ENCODE results near the gene HOXD8.

Gene HOXD8

DNA sequence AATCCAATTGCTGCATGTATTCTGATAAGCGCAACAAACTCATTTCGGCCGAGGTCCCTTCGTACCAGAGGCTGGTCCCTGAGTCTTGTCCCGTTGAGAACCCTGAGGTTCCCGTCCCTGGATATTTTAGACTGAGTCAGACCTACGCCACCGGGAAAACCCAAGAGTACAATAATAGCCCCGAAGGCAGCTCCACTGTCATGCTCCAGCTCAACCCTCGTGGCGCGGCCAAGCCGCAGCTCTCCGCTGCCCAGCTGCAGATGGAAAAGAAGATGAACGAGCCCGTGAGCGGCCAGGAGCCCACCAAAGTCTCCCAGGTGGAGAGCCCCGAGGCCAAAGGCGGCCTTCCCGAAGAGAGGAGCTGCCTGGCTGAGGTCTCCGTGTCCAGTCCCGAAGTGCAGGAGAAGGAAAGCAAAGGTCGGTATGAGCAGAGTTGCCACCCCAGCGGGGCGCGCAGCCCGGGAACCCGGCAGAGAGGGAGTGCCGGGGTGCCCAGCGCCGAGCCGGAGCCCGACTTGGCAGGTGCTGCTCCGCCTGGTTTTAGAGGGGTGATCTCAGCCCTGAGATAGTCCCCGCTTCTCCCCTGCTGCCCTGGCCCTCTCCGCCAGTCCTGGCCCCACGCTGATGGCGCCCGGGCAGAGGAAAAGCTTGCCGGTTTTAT, 12.2 kb upstream of the HOXD8 start:
- no peak for DNase-seq (ENCODE audit: low spot score)

DNA sequence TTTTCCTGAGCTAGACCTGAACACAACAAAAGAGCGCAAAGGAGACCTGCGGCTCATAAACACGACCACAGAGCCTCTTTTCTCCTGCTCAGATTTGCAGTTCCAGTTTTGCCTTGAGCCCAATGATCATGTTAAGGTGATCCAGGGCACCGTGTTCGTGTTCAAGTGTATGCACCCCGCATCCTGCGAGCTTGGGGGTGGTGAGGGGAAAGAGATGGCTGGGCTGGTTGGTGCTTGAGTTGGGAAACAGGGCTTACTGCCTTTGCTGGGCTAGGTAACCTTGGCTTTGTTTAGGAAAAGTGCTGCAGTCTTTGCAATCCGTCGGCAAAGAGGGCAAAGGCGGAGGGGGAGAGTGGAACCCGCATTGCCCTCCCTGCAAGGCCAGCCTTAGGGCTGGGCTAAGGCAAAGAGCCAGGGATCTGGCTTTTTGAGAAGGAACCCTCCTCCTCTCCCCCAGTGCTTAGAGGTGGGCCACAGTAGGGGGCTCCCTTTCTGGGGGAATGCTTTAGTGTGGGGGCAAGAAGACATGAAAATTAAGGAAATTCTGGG, 11.6 kb upstream of the HOXD8 start:
- DNase-seq (ENCODE audit: low spot score): no peak

DNA sequence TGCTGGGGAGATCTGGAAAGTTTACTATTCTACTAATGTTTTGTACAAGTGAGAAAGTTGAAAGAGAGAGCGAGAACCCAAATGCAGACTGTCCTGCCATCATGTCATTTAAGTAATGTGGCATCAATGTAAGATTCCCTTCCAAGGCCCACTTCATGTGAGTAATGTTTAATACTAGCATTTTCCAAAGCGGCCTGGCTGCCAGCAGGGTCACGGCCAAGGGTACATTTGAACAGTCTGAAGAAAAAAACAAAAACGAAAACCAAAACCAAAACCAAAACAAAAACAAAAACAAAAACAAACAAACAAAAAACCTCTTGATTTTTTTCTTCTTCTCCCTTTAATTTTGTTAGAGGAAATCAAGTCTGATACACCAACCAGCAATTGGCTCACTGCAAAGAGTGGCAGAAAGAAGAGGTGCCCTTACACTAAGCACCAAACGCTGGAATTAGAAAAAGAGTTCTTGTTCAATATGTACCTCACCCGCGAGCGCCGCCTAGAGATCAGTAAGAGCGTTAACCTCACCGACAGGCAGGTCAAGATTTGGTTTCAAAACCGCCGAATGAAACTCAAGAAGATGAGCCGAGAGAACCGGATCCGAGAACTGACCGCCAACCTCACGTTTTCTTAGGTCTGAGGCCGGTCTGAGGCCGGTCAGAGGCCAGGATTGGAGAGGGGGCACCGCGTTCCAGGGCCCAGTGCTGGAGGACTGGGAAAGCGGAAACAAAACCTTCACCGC, 10.7 kb upstream of the HOXD8 start:
- DNase-seq (ENCODE audit: low spot score): peak; percentile 52

DNA sequence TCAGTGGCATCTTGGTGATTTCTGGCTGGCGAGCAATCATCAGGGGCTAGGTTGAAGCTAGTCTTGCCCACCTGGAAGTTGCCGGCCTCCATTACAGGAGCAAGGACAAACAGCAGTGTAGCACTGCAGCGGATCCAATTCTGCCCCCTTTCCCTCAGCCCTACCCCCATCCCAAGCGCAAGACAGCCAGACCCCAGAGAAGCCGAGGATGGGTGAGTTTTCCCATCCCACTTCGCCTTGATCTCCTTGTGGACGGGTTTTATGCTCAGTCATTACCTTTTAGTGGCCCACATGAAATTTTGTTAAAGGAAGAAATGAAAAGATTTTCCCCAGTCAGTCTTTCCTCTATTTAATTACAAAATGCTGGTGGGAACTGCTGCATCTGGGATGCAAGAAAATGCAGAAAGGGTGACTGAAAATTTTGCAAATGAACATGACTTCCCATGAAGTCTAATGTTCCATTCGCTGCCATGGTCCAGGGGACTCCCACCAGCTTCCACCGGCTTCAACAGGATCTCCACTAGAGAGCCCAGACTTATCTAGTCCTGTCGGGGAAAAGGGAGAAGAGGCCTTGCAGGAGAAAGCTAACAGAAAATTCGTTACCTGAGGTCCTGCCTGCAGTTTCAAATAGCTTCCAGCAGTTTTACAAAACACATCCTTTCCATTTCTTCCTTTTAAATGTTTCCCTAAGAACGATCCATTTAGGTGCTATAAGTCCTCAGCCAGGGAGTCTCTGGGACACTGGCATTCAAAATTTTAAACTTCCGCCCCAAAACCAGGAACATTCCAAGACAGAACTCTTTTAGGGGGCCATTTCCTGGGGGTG, 8.9 kb upstream of the HOXD8 start:
- DNase-seq (ENCODE audit: low spot score): no peak

DNA sequence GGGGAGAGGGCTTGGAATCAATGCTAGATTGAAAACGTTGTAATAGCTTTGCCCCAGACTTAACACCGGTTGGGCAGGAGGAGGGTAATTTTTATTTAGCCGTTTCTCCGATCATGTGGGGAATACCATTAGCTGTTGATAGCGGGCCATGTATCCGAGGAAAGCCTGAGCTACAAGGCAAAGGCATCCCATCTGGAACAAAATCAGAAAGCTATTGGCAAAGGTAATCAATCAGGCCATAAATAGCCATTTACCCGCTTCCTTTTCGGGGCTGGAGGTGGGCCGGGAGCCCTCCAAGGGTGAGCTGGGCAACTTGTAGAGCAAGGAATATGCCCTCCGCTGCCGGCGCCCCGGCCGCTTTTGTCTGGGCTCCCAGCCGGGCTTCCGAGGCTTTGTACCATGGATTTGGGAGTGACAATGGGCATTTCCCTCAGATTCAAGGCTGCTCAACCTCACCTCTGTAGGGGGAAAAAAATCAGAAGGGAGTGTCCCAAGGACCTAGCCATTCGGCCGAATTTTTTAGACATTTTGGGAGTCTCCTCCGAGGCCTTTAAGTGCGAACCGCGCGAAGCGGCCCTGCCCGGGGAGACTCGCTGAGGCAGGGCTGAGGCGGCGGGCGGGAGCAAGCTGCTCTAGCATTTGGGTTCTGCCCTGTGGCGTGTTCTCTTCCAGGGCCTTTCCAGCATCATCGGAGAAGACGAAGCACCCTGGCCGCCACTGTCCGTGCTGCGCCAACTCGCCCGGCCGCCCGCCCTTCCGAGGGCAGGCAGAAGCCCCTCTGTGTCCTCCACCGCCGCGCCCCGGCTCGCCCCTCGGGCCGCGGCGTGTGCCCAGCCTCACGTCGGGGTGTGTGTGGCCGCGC, 8.1 kb upstream of the HOXD8 start:
- no peak for DNase-seq (ENCODE audit: low spot score)

DNA sequence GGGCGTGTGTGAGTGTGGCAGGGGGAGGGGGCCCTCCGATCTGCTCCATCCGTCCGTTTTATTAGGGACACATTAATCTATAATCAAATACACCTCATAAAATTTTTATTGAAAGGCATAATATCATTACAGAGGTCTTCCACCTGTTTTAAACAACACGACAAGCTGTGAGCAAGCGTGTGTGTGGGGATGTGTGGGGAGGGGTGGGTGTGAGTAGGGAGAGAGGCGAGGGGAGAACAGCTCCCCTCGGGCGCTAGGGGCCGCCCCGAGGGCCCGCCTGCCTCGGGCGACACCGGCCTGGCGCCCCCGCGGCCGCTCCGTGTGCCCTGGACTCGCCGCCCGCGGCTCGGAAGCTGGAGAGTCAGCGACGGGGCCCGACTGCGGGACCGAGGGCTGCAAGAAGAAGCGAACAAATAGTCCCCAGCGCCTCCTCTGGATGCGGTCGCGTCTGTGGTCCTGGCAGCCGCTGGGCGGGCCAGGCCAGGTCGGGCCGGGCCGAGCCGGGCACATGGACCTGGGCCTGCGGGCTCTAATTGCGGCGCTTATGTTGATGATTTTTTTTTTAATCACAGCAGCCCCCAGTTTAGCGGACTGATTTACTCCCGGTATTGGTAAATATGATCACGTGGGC, 7.3 kb upstream of the HOXD8 start:
- no peak for DNase-seq (ENCODE audit: low spot score)

DNA sequence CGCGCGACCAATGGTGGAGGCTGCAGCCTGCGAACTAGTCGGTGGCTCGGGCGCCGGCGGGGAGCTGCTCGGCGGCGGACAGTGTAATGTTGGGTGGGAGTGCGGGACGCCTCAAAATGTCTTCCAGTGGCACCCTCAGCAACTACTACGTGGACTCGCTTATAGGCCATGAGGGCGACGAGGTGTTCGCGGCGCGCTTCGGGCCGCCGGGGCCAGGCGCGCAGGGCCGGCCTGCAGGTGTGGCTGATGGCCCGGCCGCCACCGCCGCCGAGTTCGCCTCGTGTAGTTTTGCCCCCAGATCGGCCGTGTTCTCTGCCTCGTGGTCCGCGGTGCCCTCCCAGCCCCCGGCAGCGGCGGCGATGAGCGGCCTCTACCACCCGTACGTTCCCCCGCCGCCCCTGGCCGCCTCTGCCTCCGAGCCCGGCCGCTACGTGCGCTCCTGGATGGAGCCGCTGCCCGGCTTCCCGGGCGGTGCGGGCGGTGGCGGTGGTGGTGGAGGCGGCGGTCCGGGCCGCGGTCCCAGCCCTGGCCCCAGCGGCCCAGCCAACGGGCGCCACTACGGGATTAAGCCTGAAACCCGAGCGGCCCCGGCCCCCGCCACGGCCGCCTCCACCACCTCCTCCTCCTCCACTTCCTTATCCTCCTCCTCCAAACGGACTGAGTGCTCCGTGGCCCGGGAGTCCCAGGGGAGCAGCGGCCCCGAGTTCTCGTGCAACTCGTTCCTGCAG, 6.7 kb upstream of the HOXD8 start, which contains the start of gene HOXD9:
HOXD9 (plus strand) TSS at position 37 of the 728 bp plus-strand sequence; CDS start at position 87, 50 bp downstream.
- peak; percentile 76 for DNase-seq (ENCODE audit: low spot score)

DNA sequence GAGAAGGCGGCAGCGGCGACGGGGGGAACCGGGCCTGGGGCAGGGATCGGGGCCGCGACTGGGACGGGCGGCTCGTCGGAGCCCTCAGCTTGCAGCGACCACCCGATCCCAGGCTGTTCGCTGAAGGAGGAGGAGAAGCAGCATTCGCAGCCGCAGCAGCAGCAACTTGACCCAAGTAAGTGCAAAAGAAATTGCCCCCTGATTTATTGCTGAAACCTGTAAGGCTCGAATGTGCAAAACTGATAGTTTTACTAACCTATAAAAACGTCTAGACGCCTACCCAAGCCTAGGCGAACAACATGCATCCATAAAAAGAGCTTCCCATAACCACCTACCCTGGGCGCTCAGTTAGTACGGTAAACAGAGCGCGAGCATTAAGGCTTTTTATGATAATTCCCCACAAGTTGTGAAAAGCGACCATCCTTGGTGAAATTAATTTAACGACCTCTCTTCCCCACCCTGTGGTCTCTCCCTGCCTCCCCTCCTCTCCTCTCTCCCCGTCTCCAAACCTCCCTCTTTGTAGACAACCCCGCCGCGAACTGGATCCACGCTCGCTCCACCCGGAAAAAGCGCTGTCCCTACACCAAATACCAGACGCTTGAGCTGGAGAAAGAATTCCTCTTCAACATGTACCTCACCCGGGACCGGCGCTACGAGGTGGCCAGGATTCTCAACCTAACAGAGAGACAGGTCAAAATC, 5.9 kb upstream of the HOXD8 start:
- DNase-seq (ENCODE audit: low spot score): no peak

DNA sequence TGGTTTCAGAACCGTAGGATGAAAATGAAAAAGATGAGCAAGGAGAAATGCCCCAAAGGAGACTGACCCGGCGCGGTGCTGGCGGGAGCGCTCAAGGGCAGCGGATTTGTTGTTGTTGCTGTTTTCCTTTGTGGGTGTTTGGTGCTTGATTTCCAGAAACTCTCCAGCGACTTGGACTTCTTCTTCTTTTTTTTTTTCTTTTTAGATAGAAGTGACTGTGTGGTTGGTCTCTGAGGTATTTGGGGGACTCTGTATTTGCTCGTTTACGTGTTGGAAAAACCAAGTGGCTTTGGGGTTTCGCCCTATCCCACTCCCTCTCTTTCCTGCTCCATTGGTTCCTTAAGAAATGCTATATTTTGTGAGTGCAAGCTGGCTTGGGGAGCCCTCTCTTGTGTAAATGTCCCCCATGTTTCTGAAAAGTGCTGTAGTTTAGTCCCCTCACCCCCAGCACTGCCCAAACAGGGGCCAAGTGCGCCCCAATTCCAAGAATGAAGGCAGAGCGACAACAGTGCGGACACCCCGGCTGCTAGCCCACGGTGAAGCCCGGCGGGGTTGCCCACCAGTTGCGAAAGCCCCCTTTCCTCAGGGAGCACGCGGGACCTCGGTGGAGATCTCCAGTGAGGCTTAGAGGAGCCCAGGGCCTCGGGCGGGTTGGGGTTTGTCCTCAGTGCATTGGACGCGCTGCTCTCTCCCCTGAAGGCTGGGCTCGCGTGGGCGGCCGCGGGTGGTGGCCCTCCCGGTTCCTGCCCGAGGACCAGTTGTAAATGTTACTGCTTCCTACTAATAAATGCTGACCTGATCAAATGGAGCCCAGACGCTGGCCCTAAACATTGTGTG, 5.2 kb upstream of the HOXD8 start:
- no peak for DNase-seq (ENCODE audit: low spot score)

DNA sequence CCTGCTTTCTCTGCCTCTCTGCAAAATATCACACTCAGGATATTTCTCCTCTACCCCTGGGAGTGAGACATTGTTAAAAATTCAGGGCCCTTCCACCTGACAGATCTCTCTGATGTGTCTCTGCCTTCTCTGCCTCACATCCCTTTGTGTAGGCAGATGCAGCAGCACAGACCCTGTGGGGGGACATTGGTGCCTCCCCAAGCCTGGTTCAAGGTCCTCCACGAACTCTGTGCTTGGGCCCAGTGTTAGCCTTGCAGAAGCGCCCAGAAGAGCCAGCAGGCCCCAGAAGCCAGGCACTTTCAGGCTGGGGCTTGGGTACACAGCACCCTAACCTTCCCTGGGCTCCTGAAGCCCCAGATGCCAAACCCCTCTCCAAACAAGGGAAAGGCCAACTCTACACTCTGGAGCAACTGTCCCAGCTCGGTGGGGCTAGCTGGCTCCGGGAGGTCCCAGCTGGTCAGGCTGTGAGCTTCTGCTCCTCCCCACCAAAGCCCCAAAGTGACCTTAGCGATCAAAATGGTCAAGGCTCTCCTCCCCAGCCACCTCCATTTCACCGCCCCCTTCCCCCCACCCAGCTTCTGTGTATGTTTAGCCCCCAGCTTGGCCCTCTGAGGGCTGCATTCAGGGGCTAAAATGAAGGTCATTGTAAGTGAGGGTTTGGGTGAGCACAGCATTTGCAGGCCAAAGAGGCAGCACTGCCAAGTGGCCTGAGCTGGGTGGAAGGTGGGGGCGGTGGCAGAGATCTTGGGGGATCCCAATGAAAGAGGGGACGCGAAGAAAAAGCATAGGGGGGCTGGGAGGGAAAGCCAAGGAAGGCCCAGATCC, 4.3 kb upstream of the HOXD8 start:
- no peak for DNase-seq (ENCODE audit: low spot score)

DNA sequence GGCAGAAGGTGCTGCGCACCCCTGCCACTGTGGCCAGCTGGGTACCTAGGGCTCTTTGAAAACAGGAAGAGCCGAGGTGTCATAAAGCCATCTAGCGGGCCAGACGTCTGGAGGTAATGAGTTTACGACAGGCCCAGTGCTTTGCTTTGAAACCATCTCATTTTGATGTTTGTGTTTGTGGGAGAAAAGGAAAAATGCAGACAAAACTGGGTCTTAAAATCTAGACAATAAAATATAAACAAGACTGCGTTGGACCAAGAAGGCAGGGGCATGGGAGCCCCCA, 3.8 kb upstream of the HOXD8 start:
- no peak for DNase-seq (ENCODE audit: low spot score)

DNA sequence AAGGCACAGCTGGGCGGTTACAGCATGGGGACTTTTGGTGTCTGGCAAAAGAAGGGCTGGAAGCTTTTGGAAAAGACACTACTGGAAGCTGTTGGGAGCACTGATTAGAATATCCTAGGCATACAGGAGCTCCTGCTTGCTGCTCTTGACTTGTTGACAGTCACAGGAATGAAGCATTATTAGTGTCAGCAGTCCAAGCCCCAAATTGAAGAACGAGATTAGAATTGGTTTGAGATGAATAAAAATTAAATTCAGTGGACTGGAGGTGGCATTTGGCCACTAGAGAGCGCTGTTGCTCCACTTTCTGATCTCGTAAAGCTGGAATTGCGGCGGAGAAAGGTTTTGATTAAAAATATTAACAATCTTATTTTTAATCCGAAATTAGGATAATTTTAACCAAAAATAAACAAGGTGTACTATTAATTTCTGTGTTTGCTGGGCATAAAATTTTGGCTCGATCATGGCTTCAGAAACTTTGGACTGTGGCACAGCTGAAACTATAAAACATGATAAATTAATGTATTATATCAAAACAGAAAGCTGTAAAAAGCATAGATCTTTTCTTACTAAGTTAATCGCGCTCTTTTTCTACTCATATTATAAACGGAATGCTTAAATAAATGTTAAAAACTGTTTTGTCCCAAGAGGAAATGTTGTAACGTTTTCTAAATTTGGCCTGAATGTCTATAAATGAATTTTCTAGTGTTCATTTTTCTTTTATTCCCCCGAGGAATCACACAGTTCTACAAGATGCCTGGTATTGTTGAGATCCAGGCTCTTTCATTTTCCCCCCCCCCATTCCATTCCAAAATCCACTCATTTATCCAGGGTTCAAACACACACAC, 2.4 kb upstream of the HOXD8 start:
- no peak for DNase-seq (ENCODE audit: low spot score)

DNA sequence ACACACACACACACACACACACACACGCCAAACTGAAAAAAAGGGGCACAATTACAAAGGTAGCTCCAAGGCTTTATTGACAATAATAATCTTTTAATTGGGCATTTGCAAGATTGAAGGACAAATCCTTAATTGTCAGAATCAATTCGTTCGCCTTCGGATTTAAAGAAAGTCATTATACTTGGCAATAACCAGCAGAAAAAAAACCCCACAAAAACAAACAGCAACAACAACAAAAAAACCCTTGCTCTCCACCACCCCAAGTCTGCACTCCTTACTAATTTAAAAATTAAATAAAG, 1.8 kb upstream of the HOXD8 start:
- no peak for DNase-seq (ENCODE audit: low spot score)

DNA sequence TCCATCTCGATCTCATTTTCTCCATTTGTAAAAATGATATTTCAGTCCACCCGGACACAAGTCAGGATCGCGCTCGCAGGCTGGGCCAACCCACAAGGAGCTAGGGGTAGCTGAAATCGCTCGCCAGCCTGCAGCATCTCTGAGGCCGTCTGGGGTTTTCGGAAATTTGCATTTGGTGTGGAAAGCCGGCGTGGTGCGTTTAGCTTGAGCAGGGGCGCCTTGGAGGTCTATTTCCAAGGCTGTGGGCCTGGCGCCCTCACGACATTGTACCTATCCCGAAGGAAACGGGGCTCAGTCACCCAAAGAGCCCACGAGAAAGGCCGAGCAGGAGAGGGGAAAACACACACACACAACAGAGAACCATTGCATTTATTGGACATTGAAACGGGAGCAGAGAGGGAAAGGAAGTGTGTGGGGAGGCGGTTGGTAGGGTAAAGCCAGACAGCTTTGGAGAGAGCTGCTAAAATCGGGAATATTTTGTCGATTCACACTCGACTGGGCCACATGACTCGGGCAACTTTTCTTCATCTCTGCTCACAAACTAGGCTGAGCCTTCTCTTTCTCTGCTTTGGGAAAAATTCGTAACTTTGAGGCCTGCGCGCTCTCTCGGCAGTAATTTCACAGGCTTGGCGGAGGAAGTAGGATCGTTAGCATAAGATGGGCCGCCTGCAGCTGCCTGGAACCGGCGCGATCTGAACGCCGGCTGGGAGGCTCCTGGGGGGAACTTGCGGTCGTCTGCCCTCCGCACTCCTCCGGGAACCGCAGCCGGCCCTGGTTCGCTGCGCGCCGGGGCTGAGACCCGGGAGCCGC, 1.1 kb upstream of the HOXD8 start:
- DNase-seq (ENCODE audit: low spot score): no peak

DNA sequence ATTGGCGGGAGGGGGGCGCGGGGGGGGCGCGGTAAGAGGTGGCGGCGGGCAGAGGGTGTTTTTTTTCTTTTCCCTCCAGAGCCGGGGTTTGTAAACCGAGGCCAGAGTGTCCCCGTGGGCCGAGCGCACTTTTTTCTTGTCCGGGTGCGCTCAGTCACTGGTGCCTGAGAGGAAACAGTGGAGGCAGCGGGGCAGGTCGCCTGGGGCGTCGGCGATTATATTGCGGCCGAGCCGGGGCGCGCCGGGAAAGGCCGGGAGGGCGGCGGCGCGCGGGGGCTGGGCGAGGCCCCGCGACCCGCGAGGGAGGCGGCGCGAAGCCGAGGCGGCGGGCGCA, 275 bp downstream of the HOXD8 start:
- DNase-seq (ENCODE audit: low spot score): peak; percentile 55

DNA sequence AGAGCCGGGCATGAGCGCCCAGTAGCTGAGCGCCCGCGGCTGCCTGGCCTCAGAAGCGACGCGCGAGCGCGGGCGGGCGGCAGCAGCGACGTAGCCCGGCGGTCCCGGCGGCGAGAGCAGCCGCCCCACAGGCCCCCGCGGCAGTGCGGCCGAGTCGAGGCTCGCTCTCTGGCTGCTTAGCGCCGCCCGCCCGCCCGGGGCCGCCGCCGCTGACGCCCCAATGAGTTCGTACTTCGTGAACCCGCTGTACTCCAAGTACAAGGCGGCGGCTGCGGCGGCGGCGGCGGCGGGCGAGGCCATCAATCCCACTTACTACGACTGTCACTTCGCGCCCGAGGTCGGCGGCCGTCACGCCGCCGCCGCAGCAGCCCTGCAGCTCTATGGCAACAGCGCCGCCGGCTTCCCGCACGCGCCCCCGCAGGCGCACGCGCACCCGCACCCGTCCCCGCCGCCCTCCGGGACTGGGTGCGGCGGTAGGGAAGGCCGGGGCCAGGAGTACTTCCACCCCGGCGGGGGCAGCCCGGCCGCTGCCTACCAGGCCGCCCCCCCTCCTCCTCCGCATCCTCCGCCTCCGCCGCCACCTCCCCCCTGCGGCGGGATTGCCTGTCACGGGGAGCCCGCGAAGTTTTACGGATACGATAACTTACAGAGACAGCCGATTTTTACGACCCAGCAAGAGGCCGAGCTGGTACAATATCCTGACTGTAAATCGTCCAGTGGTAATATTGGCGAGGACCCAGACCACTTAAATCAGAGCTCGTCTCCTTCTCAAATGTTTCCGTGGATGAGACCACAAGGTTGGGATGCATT, 847 bp downstream of the HOXD8 start:
- peak; percentile 59 for DNase-seq (ENCODE audit: low spot score)

All from SW480 (cell line).